ENCODE results near the gene PPP1R2. TPM values are rescaled to one million over a fixed set of nuclear protein-coding genes. Genes with fewer than 3 reads are reported as not detected.

The PPP1R2 gene
- total and polyA plus RNA-seq, 9 of the 15 experiments (the other 6 are each of a cell fraction or from before 2014, with no cell fraction given): 9.4 to 115 (median 40.3) TPM

DNA sequence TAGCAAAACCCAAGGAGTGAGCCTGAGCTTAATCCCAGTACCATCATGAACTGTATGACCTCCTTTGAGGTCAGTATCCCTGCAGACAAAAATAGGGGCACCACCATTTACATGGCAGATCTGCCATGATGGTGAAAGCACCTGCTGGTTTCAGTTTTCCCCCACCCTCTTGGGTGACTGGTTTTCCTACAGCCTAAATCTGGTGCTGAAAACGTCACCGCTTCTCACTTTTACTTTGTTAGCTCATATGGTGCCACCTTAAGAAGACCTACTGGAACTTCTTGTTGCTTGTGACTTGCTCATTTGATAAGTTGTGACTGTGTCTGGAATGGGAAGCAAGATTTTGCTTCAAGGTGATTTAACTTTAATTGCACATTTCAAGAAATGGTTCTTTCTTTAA, 5.1 kb downstream of the PPP1R2 start (continued):
- TF ChIP-seq, protein P1, sequence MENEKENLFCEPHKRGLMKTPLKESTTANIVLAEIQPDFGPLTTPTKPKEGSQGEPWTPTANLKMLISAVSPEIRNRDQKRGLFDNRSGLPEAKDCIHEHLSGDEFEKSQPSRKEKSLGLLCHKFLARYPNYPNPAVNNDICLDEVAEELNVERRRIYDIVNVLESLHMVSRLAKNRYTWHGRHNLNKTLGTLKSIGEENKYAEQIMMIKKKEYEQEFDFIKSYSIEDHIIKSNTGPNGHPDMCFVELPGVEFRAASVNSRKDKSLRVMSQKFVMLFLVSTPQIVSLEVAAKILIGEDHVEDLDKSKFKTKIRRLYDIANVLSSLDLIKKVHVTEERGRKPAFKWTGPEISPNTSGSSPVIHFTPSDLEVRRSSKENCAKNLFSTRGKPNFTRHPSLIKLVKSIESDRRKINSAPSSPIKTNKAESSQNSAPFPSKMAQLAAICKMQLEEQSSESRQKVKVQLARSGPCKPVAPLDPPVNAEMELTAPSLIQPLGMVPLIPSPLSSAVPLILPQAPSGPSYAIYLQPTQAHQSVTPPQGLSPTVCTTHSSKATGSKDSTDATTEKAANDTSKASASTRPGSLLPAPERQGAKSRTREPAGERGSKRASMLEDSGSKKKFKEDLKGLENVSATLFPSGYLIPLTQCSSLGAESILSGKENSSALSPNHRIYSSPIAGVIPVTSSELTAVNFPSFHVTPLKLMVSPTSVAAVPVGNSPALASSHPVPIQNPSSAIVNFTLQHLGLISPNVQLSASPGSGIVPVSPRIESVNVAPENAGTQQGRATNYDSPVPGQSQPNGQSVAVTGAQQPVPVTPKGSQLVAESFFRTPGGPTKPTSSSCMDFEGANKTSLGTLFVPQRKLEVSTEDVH (IDR thresholded peaks at IDR 0.05; ENCODE audit: low read depth, partially characterized antibody): no peak
- TF ChIP-seq CHCHD3 (CRISPR knock-in tag; IDR thresholded peaks at IDR 0.05) (no peak), NEUROD1 (IDR thresholded peaks at IDR 0.05; ENCODE audit: borderline replicate concordance, low read depth, low read length, partially characterized antibody) (no peak), ZNF23 (CRISPR knock-in tag; IDR thresholded peaks at IDR 0.05) (no peak), ZNF431 (CRISPR knock-in tag; IDR thresholded peaks at IDR 0.05) (no peak), HDAC8 (tag; IDR thresholded peaks at IDR 0.05) (no peak), ZNF197 (CRISPR knock-in tag; IDR thresholded peaks at IDR 0.05; ENCODE audit: low read depth) (no peak)
- TF ChIP-seq, protein P2, sequence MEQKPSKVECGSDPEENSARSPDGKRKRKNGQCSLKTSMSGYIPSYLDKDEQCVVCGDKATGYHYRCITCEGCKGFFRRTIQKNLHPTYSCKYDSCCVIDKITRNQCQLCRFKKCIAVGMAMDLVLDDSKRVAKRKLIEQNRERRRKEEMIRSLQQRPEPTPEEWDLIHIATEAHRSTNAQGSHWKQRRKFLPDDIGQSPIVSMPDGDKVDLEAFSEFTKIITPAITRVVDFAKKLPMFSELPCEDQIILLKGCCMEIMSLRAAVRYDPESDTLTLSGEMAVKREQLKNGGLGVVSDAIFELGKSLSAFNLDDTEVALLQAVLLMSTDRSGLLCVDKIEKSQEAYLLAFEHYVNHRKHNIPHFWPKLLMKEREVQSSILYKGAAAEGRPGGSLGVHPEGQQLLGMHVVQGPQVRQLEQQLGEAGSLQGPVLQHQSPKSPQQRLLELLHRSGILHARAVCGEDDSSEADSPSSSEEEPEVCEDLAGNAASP (IDR thresholded peaks at IDR 0.05): no peak

All from K562 (cell line).